Measurements from ENCODE around the gene FUOM. TPM values are rescaled to one million over a fixed set of nuclear protein-coding genes. Genes with fewer than 3 reads are reported as not detected.
A peak's percentile ranks its signal among the peaks of the same experiment; 100 is the strongest.

Gene FUOM
- total and polyA plus RNA-seq, 10 of the 15 experiments (the other 5 are each of a cell fraction or from before 2014, with no cell fraction given): 1.8 to 41.7 (median 25.6) TPM

- no peak for TF ChIP-seq CBX3 (IDR thresholded peaks at IDR 0.05; ENCODE audit: borderline replicate concordance, low read depth)
- TF ChIP-seq EZH2 (IDR thresholded peaks at IDR 0.05; ENCODE audit: borderline replicate concordance, control insufficient read depth, low read depth, low read length): no peak
- TF ChIP-seq ZNF274 (IDR thresholded peaks at IDR 0.05; ENCODE audit: insufficient read depth, insufficient read length): no peak
- no peak for TF ChIP-seq ZZZ3 (IDR thresholded peaks at IDR 0.05; ENCODE audit: control insufficient read depth, insufficient read length, low read depth)
- 0 out of 2 replicates have a peak, but pooled peaks have one; percentile 7 for TF ChIP-seq IRF4 (IDR thresholded peaks at IDR 0.05; ENCODE audit: low read depth, low read length)
- TF ChIP-seq HSF1 (IDR thresholded peaks at IDR 0.05; ENCODE audit: low read depth, low read length): no peak
- TF ChIP-seq STAT1 (conservative IDR thresholded peaks at IDR 0.05): peak; percentile 62; the same call in 1 of the 2 replicates
- no peak for TF ChIP-seq SREBF1 (IDR thresholded peaks at IDR 0.05; ENCODE audit: low read length)
- no peak for TF ChIP-seq CBX5 (IDR thresholded peaks at IDR 0.05; ENCODE audit: low read depth)
- TF ChIP-seq CBFB (IDR thresholded peaks at IDR 0.05; ENCODE audit: low read depth): no peak
- peak; percentile 95 for TF ChIP-seq IKZF1 (conservative IDR thresholded peaks at IDR 0.05)
- TF ChIP-seq ASH2L (IDR thresholded peaks at IDR 0.05; ENCODE audit: borderline replicate concordance, low read depth): no peak
- TF ChIP-seq YY1 (IDR thresholded peaks at IDR 0.05; ENCODE audit: low read depth, low read length): peak; percentile 93
- TF ChIP-seq SP1 (IDR thresholded peaks at IDR 0.05; ENCODE audit: low read depth, low read length): peak; percentile 53
- TF ChIP-seq RELA (IDR thresholded peaks at IDR 0.05; ENCODE audit: borderline replicate concordance, partially characterized antibody): peak; percentile 79
- no peak for TF ChIP-seq NFYA (IDR thresholded peaks at IDR 0.05; ENCODE audit: borderline replicate concordance, low read depth, low read length)
- TF ChIP-seq BHLHE40 (IDR thresholded peaks at IDR 0.05; ENCODE audit: borderline replicate concordance in 1 of 2, low read depth in 2 of 2, low read length in 1 of 2): peak; percentile 55 to 82
- TF ChIP-seq IRF5 (IDR thresholded peaks at IDR 0.05; ENCODE audit: borderline replicate concordance): peak; percentile 67; the same call in 1 of the 2 replicates
- TF ChIP-seq ZBED1 (IDR thresholded peaks at IDR 0.05; ENCODE audit: borderline replicate concordance): no peak; the same call in 1 of the 2 replicates
- peak; percentile 72 for TF ChIP-seq POLR2AphosphoS2 (IDR thresholded peaks at IDR 0.05; ENCODE audit: low read depth, low read length)
- TF ChIP-seq SRF (IDR thresholded peaks at IDR 0.05; ENCODE audit: low read depth in 2 of 2, low read length in 2 of 2): peak; percentile 50 to 77; a peak in 2 of 4 replicates
- TF ChIP-seq HDAC6 (IDR thresholded peaks at IDR 0.05; ENCODE audit: unreplicated experiment): no peak
- TF ChIP-seq E2F4 (IDR thresholded peaks at IDR 0.05; ENCODE audit: low read depth, low read length): peak; percentile 71
- peak; percentile 13 to 33; a peak in 1 of 4 replicates for TF ChIP-seq EP300 (IDR thresholded peaks at IDR 0.05; ENCODE audit: borderline replicate concordance in 1 of 2, control insufficient read depth in 1 of 2, low read depth in 2 of 2, low read length in 2 of 2)
- no peak for TF ChIP-seq KDM1A (IDR thresholded peaks at IDR 0.05; ENCODE audit: borderline replicate concordance)
- TF ChIP-seq, protein P1, sequence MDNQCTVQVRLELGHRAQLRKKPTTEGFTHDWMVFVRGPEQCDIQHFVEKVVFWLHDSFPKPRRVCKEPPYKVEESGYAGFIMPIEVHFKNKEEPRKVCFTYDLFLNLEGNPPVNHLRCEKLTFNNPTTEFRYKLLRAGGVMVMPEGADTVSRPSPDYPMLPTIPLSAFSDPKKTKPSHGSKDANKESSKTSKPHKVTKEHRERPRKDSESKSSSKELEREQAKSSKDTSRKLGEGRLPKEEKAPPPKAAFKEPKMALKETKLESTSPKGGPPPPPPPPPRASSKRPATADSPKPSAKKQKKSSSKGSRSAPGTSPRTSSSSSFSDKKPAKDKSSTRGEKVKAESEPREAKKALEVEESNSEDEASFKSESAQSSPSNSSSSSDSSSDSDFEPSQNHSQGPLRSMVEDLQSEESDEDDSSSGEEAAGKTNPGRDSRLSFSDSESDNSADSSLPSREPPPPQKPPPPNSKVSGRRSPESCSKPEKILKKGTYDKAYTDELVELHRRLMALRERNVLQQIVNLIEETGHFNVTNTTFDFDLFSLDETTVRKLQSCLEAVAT (IDR thresholded peaks at IDR 0.05): peak; percentile 11; the same call in 1 of the 2 replicates
- no peak for TF ChIP-seq ZNF217 (IDR thresholded peaks at IDR 0.05)
Observed at GRCh38 chr10:133394064-133394663, 36.3 kb upstream of the FUOM start, which contains the start of gene MTG1 (continued).
